ENCODE data around the gene SLC46A3. TPM values are rescaled to one million over a fixed set of nuclear protein-coding genes. Genes with fewer than 3 reads are reported as not detected.

The SLC46A3 gene
- total and polyA plus RNA-seq, 10 of the 15 experiments (the other 5 are each of a cell fraction or from before 2014, with no cell fraction given) = 2.9 to 15.6 (median 9.4) TPM

DNA sequence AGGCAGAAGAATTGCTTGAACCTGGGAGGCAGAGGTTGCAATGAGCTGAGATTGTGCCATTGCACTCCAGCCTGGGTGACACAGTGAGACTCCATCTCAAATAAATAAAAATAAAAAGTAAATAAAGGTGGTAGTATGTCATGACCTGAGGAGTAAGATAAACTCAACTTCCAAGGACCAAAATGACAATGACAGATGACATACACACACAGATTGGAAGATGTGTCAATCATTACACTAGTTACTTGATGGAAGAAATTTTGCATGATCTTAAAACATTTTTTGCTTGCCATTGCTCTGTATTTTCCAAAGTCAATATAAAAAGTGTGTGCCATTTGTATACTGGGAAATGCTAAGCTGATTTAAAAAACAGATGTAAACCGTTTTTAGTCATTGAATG, 4.1 kb downstream of the SLC46A3 start:
- DNase-seq (ENCODE audit: low read depth, low spot score) (no peak), ATAC-seq (no peak), FAIRE-seq (no peak)
- ChIA-PET POLR2A (no interaction called here), CTCF (no interaction called here), SMC1A (ENCODE audit: uncharacterized antibody, unreplicated experiment) (no interaction called here), RAD21 (ENCODE audit: unreplicated experiment) (no interaction called here)
- no peaks in the 10 kb centered on the region for H4K20me1 ChIP-seq (ENCODE audit: control insufficient read depth, insufficient read depth)
- no peak overlapping the region for H3K9ac ChIP-seq (ENCODE audit: control insufficient read depth, insufficient read depth, low read length)
- no peak overlapping the region for H3K27ac ChIP-seq (ENCODE audit: control insufficient read depth, insufficient read depth)
- no peak overlapping the region for H3K4me3 ChIP-seq
- no peaks in the 10 kb centered on the region; a peak in 1 of 4 replicates for H3K36me3 ChIP-seq (ENCODE audit: control insufficient read depth in 2 of 2, insufficient read depth in 2 of 2, low read length in 1 of 2)
- no peaks in the 10 kb centered on the region for H3K9me3 ChIP-seq (replicated peaks; ENCODE audit: control insufficient read depth, insufficient read depth, low read length)
- WGBS (ENCODE audit: insufficient coverage, insufficient replicate concordance, low lambda C conversion rate, missing lambda C conversion rate) = 67% methylated on average over 1 of the region's 1 CpG
- no peaks in the 10 kb centered on the region for H3K27me3 ChIP-seq (replicated peaks in 1 of 2; ENCODE audit: control insufficient read depth in 2 of 2, insufficient read depth in 2 of 2, low read length in 1 of 2)
- intact Hi-C loops (cut with micrococcal nuclease; ENCODE audit: unreplicated experiment) (no loop called here), in situ Hi-C loops (cut with MboI) (no loop called here)
- TF ChIP-seq, protein P1, sequence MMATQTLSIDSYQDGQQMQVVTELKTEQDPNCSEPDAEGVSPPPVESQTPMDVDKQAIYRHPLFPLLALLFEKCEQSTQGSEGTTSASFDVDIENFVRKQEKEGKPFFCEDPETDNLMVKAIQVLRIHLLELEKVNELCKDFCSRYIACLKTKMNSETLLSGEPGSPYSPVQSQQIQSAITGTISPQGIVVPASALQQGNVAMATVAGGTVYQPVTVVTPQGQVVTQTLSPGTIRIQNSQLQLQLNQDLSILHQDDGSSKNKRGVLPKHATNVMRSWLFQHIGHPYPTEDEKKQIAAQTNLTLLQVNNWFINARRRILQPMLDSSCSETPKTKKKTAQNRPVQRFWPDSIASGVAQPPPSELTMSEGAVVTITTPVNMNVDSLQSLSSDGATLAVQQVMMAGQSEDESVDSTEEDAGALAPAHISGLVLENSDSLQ (IDR thresholded peaks at IDR 0.05) = peak; percentile 28; the same call in 1 of the 2 replicates
- TF ChIP-seq, protein P2, sequence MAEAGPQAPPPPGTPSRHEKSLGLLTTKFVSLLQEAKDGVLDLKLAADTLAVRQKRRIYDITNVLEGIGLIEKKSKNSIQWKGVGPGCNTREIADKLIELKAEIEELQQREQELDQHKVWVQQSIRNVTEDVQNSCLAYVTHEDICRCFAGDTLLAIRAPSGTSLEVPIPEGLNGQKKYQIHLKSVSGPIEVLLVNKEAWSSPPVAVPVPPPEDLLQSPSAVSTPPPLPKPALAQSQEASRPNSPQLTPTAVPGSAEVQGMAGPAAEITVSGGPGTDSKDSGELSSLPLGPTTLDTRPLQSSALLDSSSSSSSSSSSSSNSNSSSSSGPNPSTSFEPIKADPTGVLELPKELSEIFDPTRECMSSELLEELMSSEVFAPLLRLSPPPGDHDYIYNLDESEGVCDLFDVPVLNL (IDR thresholded peaks at IDR 0.05; ENCODE audit: low read depth, low read length) = no peak
- H3K4me2 ChIP-seq (ENCODE audit: control insufficient read depth, insufficient read depth) = no peak overlapping the region
- no peaks in the 10 kb centered on the region for H3K79me2 ChIP-seq (ENCODE audit: control insufficient read depth, insufficient read depth, low read length)
- H3K4me1 ChIP-seq (ENCODE audit: control insufficient read depth, insufficient read depth, low read length) = no peaks in the 10 kb centered on the region
- no TSS peak for BruUV-seq (replicated peaks)
- no peak overlapping the region for H2AFZ ChIP-seq (ENCODE audit: control insufficient read depth, low read depth, low read length)

DNA sequence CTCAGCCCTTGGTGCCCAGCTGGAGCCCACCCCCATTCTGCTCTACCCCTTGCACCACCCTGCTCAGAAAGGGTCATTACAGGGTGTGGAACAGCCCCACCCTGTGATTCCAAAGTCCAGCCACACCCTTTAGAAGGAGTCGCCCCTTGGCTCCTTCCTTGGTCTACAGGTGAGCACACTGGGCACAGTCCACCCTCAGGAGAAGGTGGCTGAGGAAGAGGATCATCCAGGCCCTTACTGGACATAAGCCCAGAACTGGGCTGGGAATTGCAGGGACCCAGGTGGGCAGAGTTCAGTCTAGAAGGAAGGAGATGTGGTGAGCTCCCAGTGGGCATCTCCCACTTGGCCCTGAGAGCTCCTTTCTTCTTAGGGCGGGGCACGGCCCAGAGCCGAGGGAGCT, 8.6 kb downstream of the SLC46A3 start:
- Histone ChIP-seq H3K4me3 (no peak overlapping the region), H2AFZ (ENCODE audit: control insufficient read depth, low read depth, low read length) (no peak overlapping the region), H3K27me3 (replicated peaks in 1 of 2; ENCODE audit: control insufficient read depth in 2 of 2, insufficient read depth in 2 of 2, low read length in 1 of 2) (no peaks in the 10 kb centered on the region), H3K36me3 (ENCODE audit: control insufficient read depth in 2 of 2, insufficient read depth in 2 of 2, low read length in 1 of 2) (no peaks in the 10 kb centered on the region; a peak in 1 of 4 replicates), H3K79me2 (ENCODE audit: control insufficient read depth, insufficient read depth, low read length) (no peaks in the 10 kb centered on the region), H4K20me1 (ENCODE audit: control insufficient read depth, insufficient read depth) (no peaks in the 10 kb centered on the region), H3K9ac (ENCODE audit: control insufficient read depth, insufficient read depth, low read length) (no peak overlapping the region), H3K27ac (ENCODE audit: control insufficient read depth, insufficient read depth) (no peak overlapping the region), H3K9me3 (replicated peaks; ENCODE audit: control insufficient read depth, insufficient read depth, low read length) (no peaks in the 10 kb centered on the region), H3K4me2 (ENCODE audit: control insufficient read depth, insufficient read depth) (no peak overlapping the region), H3K4me1 (ENCODE audit: control insufficient read depth, insufficient read depth, low read length) (peaks cover 9% of the 10 kb centered on the region; the same call in 1 of the 2 replicates)
- no peak for DNase-seq (ENCODE audit: low read depth, low spot score)
- 100% methylated on average over 4 of the region's 4 CpGs for WGBS (ENCODE audit: insufficient coverage, insufficient replicate concordance, low lambda C conversion rate, missing lambda C conversion rate)
- in situ Hi-C loops (cut with MboI) = no loop called here
- ATAC-seq = no peak
- ChIA-PET CTCF (no interaction called here), POLR2A (no interaction called here), RAD21 (ENCODE audit: unreplicated experiment) (interaction anchor here (0.9 to 1.3 kb wide), 2 partner anchors 51 to 128 kb away, joined by 3 read pairs; partner anchors contain the start of gene POMP), SMC1A (ENCODE audit: uncharacterized antibody, unreplicated experiment) (interaction anchor here (0.5 kb wide), 1 partner anchor 400 kb away, joined by 3 read pairs; no protein-coding TSS in a partner anchor)
- intact Hi-C loops (cut with micrococcal nuclease; ENCODE audit: unreplicated experiment) = no loop called here
- FAIRE-seq = no peak
- no TSS peak for BruUV-seq (replicated peaks)
- no peak for TF ChIP-seq IKZF1 (conservative IDR thresholded peaks at IDR 0.05)
- no peak for TF ChIP-seq EED (IDR thresholded peaks at IDR 0.05; ENCODE audit: low read depth)
- TF ChIP-seq POLR2AphosphoS5 (IDR thresholded peaks at IDR 0.05; ENCODE audit: low read length) = no peak
- TF ChIP-seq, protein P3, sequence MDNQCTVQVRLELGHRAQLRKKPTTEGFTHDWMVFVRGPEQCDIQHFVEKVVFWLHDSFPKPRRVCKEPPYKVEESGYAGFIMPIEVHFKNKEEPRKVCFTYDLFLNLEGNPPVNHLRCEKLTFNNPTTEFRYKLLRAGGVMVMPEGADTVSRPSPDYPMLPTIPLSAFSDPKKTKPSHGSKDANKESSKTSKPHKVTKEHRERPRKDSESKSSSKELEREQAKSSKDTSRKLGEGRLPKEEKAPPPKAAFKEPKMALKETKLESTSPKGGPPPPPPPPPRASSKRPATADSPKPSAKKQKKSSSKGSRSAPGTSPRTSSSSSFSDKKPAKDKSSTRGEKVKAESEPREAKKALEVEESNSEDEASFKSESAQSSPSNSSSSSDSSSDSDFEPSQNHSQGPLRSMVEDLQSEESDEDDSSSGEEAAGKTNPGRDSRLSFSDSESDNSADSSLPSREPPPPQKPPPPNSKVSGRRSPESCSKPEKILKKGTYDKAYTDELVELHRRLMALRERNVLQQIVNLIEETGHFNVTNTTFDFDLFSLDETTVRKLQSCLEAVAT (IDR thresholded peaks at IDR 0.05) = no peak
- TF ChIP-seq CBFB (IDR thresholded peaks at IDR 0.05; ENCODE audit: low read depth) = no peak
- no peak for TF ChIP-seq POLR2AphosphoS2 (IDR thresholded peaks at IDR 0.05; ENCODE audit: low read depth, low read length)
- no peak for TF ChIP-seq TBL1XR1 (IDR thresholded peaks at IDR 0.05; ENCODE audit: low read depth, low read length)
- TF ChIP-seq ZBED1 (IDR thresholded peaks at IDR 0.05; ENCODE audit: borderline replicate concordance) = no peak
- no peak for TF ChIP-seq RUNX3 (IDR thresholded peaks at IDR 0.05; ENCODE audit: low read length)
- no peak for TF ChIP-seq RBBP5 (conservative IDR thresholded peaks at IDR 0.05)
- TF ChIP-seq SPI1 (IDR thresholded peaks at IDR 0.05; ENCODE audit: borderline replicate concordance, insufficient read depth, low read depth, low read length) = no peak
- no peak for TF ChIP-seq FOXK2 (IDR thresholded peaks at IDR 0.05)
- no peak for TF ChIP-seq CHD2 (IDR thresholded peaks at IDR 0.05; ENCODE audit: borderline replicate concordance, low read depth, low read length)
- TF ChIP-seq ZNF24 (IDR thresholded peaks at IDR 0.05) = no peak
- TF ChIP-seq SP1 (IDR thresholded peaks at IDR 0.05; ENCODE audit: low read depth, low read length) = no peak
- TF ChIP-seq YBX1 (IDR thresholded peaks at IDR 0.05) = no peak

All from GM12878 (cell line).